BE2C (cell line): Measurements from ENCODE around the gene DNAH6.
"Not testable (repeated sequence)": the region's sequence is repeated elsewhere in the genome, so short reads cannot be mapped to it uniquely, and the experiment has no call there.

Source experiments
- DNase-seq: peaks from one replicate; pipeline ENCODE4 v3.0.0-alpha.2; 2020
- H3K27me3 ChIP-seq: fragments of 250-450 bp; sonication (Bioruptor Pico); 2 replicates; pipeline ENCODE4 v1.5.1; 2020; ENCODE audit warnings: mild to moderate bottlenecking
- H3K36me3 ChIP-seq: fragments of 250-450 bp; sonication (Bioruptor Pico); 2 replicates; pipeline ENCODE4 v1.5.1; 2020; ENCODE audit warnings: mild to moderate bottlenecking
- H3K4me1 ChIP-seq: fragments of 250-450 bp; sonication (Bioruptor Pico); 2 replicates; pipeline ENCODE4 v1.5.1; 2020
- H3K4me3 ChIP-seq: 2 replicates; pipeline ENCODE4 v1.5.1; 2011; ENCODE audit warnings: low read depth, low read length
- H3K9me3 ChIP-seq: fragments of 250-450 bp; sonication (Bioruptor Pico); 2 replicates; pipeline ENCODE4 v1.5.1; 2020
- TF ChIP-seq, protein P1 (sequence below): IDR thresholded peaks from 2 replicates; pipeline ENCODE4 v1.5.1; 2012; ENCODE audit warnings: mild to moderate bottlenecking, low read depth, low read length

The DNAH6 gene

DNA sequence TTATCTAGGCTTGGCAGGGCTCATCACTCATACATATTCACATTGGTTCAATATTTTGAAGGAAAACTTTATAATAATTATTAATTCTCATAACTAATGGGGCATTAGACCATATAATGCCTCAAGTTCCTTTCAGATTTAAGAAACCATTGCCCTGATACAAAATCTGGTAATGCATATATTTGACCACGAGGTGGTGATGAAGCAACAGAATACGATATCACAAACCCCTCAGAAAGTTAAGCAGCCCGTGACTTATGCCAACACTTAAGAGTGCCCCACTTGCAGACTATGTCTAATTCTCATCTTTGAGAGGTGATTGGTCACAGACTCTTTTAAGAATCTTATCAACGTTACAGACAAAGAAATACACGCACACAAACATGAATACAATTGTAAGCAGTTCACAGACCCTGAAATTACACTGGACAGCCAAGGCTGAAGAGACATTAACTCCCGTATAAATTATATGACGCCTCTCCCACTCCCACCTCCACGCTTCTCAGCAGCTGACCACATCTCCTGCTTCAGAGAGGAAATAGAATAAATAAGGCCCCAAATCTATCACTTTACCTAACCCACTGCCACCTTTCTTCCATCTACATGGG is 20.7 kb upstream of the DNAH6 start:
- Histone ChIP-seq H3K4me3 (no peak overlapping the region), H3K36me3 (no peaks in the 10 kb centered on the region), H3K27me3 (no peaks in the 10 kb centered on the region), H3K9me3 (no peaks in the 10 kb centered on the region), H3K4me1 (no peaks in the 10 kb centered on the region)
- no peak for DNase-seq
- TF ChIP-seq, protein P1, sequence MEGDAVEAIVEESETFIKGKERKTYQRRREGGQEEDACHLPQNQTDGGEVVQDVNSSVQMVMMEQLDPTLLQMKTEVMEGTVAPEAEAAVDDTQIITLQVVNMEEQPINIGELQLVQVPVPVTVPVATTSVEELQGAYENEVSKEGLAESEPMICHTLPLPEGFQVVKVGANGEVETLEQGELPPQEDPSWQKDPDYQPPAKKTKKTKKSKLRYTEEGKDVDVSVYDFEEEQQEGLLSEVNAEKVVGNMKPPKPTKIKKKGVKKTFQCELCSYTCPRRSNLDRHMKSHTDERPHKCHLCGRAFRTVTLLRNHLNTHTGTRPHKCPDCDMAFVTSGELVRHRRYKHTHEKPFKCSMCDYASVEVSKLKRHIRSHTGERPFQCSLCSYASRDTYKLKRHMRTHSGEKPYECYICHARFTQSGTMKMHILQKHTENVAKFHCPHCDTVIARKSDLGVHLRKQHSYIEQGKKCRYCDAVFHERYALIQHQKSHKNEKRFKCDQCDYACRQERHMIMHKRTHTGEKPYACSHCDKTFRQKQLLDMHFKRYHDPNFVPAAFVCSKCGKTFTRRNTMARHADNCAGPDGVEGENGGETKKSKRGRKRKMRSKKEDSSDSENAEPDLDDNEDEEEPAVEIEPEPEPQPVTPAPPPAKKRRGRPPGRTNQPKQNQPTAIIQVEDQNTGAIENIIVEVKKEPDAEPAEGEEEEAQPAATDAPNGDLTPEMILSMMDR, result peak; percentile 51

DNA sequence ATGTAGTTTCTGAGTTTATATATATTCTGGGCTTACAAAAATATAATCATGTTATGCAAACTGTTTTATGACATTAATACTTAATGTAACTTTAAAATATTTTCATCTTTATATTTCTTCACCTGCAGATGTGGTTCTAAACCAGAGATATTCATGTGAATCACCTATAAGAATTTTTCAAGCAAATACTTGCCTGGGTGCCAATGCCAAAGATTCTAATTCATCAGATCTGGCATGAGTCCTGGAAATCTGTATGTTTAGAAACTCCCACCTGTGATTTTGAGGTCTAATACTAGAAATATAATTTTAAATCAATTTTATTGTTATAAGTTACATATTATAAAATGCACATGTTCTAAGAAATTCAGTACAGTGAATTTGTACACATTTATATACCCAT is 19.9 kb upstream of the DNAH6 start:
- Histone ChIP-seq H3K36me3 (no peaks in the 10 kb centered on the region), H3K4me1 (no peaks in the 10 kb centered on the region), H3K9me3 (no peaks in the 10 kb centered on the region), H3K27me3 (no peaks in the 10 kb centered on the region), H3K4me3 (no peak overlapping the region)
- no peak for DNase-seq
- TF ChIP-seq, protein P1, result no peak

DNA sequence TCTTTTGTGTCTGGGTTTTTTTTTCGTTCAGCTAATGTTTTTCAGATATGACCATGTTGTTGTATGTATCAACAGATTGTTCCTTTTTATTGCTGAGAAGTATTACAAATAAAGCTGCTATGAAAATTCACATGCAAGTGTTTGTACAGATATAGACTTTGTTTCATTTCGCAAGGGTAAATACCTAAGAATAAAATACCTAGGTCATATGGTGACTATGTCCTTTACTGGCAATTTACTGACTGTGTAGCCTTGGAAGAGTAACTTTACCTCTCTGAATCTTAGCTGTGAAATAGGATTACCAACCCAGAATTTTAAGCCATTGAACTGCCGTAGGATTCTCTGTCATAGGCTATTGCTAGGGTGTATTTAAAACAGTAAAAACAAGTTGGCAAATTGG is 19.0 kb upstream of the DNAH6 start:
- no peak for DNase-seq

DNA sequence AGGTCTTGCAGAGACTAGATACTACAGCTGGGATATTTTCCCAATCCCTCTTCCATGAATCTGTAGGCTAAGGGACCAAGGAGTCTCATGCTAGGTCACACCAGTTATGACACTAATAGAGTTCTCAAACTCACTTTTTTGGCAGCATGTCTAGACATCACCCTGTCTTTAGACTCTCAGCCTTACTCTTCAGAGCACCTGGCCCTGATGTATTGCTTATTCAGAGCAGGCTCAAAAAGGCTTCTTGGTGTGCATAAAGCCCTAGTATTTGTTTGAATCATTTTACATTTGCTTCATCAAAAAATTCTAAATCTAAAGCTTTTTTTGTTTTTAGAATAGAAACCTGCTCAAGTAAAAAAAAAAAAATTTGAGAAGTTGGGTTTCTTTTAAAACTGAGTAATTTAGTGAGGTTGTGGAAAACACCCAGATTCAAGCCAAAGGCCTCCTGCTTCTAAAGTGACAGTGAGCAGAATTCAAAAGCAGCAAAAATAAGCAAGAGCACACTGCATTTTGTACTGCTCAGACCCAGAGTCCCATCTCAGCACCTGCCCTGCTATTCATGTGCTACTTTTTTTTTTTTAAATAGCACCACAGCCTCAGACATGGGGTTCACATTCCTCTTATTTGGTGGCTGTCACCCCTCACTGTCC is 18.0 kb upstream of the DNAH6 start:
- H3K4me1 ChIP-seq, result no peaks in the 10 kb centered on the region
- no peak for DNase-seq
- TF ChIP-seq, protein P1, result no peak

More for the DNA sequence above, 19.0 kb upstream of the DNAH6 start:
- TF ChIP-seq, protein P1, result no peak
- H3K27me3 ChIP-seq, result no peaks in the 10 kb centered on the region
- H3K4me3 ChIP-seq, result no peak overlapping the region
- no peaks in the 10 kb centered on the region for H3K36me3 ChIP-seq
- H3K9me3 ChIP-seq, result no peaks in the 10 kb centered on the region
- H3K4me1 ChIP-seq, result no peaks in the 10 kb centered on the region

DNA sequence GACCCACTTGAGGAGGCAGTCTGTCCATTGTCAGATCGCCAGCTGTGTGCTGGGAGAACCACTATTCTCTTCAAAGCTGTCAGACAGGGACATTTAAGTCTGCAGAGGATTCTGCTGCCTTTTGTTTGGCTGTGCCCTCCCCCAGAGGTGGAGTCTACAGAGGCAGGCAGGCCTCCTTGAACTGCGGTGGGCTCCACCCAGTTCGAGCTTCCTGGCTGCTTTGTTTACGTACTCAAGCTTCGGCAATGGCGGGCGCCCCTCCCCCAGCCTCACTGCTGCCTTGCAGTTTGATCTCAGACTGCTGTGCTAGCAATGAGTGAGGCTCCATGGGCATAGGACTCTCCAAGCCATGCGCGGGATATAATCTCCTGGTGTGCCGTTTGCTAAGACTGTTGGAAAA is 5.3 kb upstream of the DNAH6 start:
- not testable (repeated sequence) for DNase-seq, H3K4me1 ChIP-seq, H3K9me3 ChIP-seq, H3K36me3 ChIP-seq, H3K27me3 ChIP-seq, H3K4me3 ChIP-seq

More for the DNA sequence above, 18.0 kb upstream of the DNAH6 start:
- Histone ChIP-seq H3K36me3 (no peaks in the 10 kb centered on the region), H3K27me3 (no peaks in the 10 kb centered on the region), H3K4me3 (no peak overlapping the region), H3K9me3 (no peaks in the 10 kb centered on the region)

DNA sequence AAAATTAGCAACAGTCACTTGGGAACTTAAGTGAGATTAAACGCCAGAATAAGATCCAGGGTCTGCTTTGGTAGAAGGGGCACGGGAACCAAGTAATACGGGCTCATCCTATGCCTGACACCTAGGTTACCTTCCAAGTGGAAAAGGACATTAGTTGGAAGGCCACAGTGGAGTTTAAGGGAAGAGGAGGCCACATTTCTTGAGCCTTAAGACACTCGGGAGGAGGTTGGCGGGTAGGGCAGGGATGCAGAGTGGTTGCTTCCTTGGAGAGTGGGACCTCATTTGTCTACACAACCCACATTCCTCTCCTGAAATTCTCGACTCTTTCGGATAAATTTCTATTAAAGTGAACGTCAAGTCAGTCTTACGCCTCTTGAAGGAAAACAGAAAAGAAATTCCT is 510 bp upstream of the DNAH6 start:
- peak overlapping the region; percentile 28 for H3K4me3 ChIP-seq
- no peaks in the 10 kb centered on the region for H3K36me3 ChIP-seq
- no peaks in the 10 kb centered on the region for H3K27me3 ChIP-seq
- H3K9me3 ChIP-seq, result no peaks in the 10 kb centered on the region
- TF ChIP-seq, protein P1, result no peak
- no peaks in the 10 kb centered on the region for H3K4me1 ChIP-seq
- no peak for DNase-seq
